ENCODE measurements around the gene CREB3L2. TPM values are rescaled to one million over a fixed set of nuclear protein-coding genes. Genes with fewer than 3 reads are reported as not detected.

The CREB3L2 gene
- total RNA-seq, 3 donors from 2014 or later (not counting 1 experiment from before 2014, with no cell fraction given) = 45.9 to 54.6 (median 52.5) TPM

DNA sequence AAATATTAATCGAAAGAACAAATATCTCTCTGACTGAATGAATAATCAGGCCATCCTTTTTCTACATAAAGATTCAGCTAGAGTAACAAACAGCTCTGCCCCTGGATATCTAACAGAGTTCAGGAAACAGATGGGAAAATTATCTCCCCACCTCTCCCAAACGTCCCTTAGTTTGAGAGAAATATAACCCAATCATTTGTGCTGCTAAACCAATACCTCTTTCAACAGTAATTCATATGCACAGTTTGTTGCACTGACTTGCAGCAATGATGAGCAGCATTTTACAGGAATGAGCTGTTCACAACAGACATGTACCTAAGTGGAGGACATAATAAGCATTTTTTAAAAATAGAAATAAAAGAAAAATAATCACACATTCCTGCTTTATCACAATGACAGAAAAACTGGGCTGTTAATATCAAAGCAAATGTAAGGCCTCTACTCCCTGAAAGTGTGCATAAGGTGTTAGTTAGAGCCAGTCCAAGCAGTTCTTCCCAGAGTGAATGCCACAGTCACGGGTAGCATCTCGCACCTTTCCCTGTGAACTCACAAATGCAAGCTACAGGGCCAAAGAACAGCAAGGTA, 2.3 kb downstream of the CREB3L2 start:
- no peaks in the 10 kb centered on the region for H3K27me3 Mint-ChIP-seq (ENCODE audit: low read depth in 2 of 2)
- Histone ChIP-seq H3K27me3 (ENCODE audit: control insufficient read depth, insufficient read depth, low read length) (no peaks in the 10 kb centered on the region), H3K4me1 (ENCODE audit: control insufficient read depth, insufficient read depth, low read length) (peaks cover 15% of the 10 kb centered on the region), H3K4me3 (ENCODE audit: low read length) (no peak overlapping the region), H3K27ac (ENCODE audit: low read length) (no peak overlapping the region), H3K9me3 (ENCODE audit: control insufficient read depth, insufficient read depth, low read length) (no peaks in the 10 kb centered on the region), H3K36me3 (ENCODE audit: control insufficient read depth, insufficient read depth, low read length) (no peaks in the 10 kb centered on the region)
- no peaks in the 10 kb centered on the region for H3K9me3 Mint-ChIP-seq
- H3K27ac Mint-ChIP-seq = peak overlapping the region; percentile 94 to 96
- 56% methylated on average over 4 of the region's 4 CpGs for WGBS (ENCODE audit: insufficient coverage)
- intact Hi-C loops (cut with micrococcal nuclease) = no loop called here
- ATAC-seq (no peak), DNase-seq (no peak)
- no peaks in the 10 kb centered on the region for H3K36me3 Mint-ChIP-seq
- TF ChIP-seq, protein P1, sequence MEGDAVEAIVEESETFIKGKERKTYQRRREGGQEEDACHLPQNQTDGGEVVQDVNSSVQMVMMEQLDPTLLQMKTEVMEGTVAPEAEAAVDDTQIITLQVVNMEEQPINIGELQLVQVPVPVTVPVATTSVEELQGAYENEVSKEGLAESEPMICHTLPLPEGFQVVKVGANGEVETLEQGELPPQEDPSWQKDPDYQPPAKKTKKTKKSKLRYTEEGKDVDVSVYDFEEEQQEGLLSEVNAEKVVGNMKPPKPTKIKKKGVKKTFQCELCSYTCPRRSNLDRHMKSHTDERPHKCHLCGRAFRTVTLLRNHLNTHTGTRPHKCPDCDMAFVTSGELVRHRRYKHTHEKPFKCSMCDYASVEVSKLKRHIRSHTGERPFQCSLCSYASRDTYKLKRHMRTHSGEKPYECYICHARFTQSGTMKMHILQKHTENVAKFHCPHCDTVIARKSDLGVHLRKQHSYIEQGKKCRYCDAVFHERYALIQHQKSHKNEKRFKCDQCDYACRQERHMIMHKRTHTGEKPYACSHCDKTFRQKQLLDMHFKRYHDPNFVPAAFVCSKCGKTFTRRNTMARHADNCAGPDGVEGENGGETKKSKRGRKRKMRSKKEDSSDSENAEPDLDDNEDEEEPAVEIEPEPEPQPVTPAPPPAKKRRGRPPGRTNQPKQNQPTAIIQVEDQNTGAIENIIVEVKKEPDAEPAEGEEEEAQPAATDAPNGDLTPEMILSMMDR (IDR thresholded peaks at IDR 0.05) = no peak
- peak overlapping the region; percentile 99 for H3K4me3 Mint-ChIP-seq
- H3K4me1 Mint-ChIP-seq = peaks cover 55 to 57% of the 10 kb centered on the region in 2 donors

DNA sequence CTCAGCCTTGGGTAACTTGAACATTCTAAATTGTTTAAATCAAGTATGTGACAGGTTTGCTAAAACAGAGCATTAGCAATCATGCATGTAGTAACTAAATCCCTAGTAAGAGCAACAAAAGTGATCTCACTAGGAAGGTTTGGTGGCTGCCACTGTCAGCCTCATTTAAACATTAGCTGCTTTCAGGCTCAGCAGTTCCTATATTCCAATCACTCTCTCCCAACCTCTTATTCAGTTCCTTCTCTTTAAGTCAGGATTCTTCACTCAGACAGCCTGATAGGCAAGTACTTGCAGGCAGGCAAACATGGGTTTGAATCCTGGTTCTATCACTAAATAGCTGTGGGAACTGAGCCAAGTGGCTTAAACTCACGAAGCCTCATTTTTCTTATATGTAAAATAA, 3.6 kb downstream of the CREB3L2 start:
- Mint-ChIP-seq H3K9me3 (no peaks in the 10 kb centered on the region), H3K36me3 (no peaks in the 10 kb centered on the region), H3K4me1 (peaks cover 63 to 66% of the 10 kb centered on the region in 2 donors), H3K4me3 (no peak overlapping the region), H3K27me3 (ENCODE audit: low read depth in 2 of 2) (no peaks in the 10 kb centered on the region), H3K27ac (no peak overlapping the region)
- no peak for DNase-seq
- intact Hi-C loops (cut with micrococcal nuclease) = no loop called here
- Histone ChIP-seq H3K4me1 (ENCODE audit: control insufficient read depth, insufficient read depth, low read length) (peaks cover 15% of the 10 kb centered on the region), H3K36me3 (ENCODE audit: control insufficient read depth, insufficient read depth, low read length) (no peaks in the 10 kb centered on the region), H3K4me3 (ENCODE audit: low read length) (no peak overlapping the region), H3K27ac (ENCODE audit: low read length) (no peak overlapping the region), H3K9me3 (ENCODE audit: control insufficient read depth, insufficient read depth, low read length) (no peaks in the 10 kb centered on the region), H3K27me3 (ENCODE audit: control insufficient read depth, insufficient read depth, low read length) (no peaks in the 10 kb centered on the region)
- ATAC-seq = no peak
- WGBS (ENCODE audit: insufficient coverage) = 100% methylated on average over 1 of the region's 1 CpG
- TF ChIP-seq, protein P1 (IDR thresholded peaks at IDR 0.05) = no peak

DNA sequence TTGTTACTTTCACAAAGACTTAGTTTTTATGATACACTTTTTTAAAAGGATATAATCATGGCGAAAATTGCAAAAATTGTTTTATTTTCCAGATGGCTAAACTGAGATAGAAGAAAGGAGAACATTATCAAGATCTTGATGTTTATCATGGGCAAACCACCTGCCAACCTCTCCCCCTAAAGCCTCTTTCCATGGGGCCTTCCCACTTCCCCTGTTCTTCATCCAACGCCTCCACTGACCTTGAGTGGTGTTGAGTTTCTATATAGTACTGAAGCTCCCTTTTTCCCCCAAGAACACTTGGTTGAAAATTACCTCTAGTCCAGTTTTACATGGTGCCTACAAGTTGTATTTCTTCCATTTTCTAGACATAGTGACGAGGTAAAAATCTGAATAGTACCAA, 5.0 kb downstream of the CREB3L2 start:
- H3K27me3 Mint-ChIP-seq (ENCODE audit: low read depth in 2 of 2) = no peaks in the 10 kb centered on the region
- H3K4me1 Mint-ChIP-seq = peaks cover 67 to 71% of the 10 kb centered on the region in 2 donors
- no peak overlapping the region for H3K4me3 ChIP-seq (ENCODE audit: low read length)
- no peaks in the 10 kb centered on the region for H3K36me3 ChIP-seq (ENCODE audit: control insufficient read depth, insufficient read depth, low read length)
- DNase-seq = no peak
- H3K36me3 Mint-ChIP-seq = no peaks in the 10 kb centered on the region
- H3K4me1 ChIP-seq (ENCODE audit: control insufficient read depth, insufficient read depth, low read length) = peaks cover 20% of the 10 kb centered on the region
- H3K9me3 Mint-ChIP-seq = no peaks in the 10 kb centered on the region
- TF ChIP-seq, protein P1 (IDR thresholded peaks at IDR 0.05) = no peak
- H3K27me3 ChIP-seq (ENCODE audit: control insufficient read depth, insufficient read depth, low read length) = no peaks in the 10 kb centered on the region
- no peak for ATAC-seq
- no peak overlapping the region for H3K27ac ChIP-seq (ENCODE audit: low read length)
- no CpG with 5 or more reads among the region's 3 CpGs for WGBS (ENCODE audit: insufficient coverage)
- no peak overlapping the region for H3K4me3 Mint-ChIP-seq
- H3K27ac Mint-ChIP-seq = peak overlapping the region; percentile 33 to 35
- intact Hi-C loops (cut with micrococcal nuclease) = no loop called here
- no peaks in the 10 kb centered on the region for H3K9me3 ChIP-seq (ENCODE audit: control insufficient read depth, insufficient read depth, low read length)

GRCh38 chr7:137996386-137996851, 5.5 kb downstream of the CREB3L2 start:
- WGBS (ENCODE audit: insufficient coverage) = 7% methylated on average over 6 of the region's 6 CpGs
- Mint-ChIP-seq H3K36me3 (no peaks in the 10 kb centered on the region), H3K27ac (peak overlapping the region; percentile 33 to 35), H3K9me3 (no peaks in the 10 kb centered on the region), H3K27me3 (ENCODE audit: low read depth in 2 of 2) (no peaks in the 10 kb centered on the region), H3K4me1 (peaks cover 67 to 68% of the 10 kb centered on the region in 2 donors), H3K4me3 (no peak overlapping the region)
- H3K9me3 ChIP-seq (ENCODE audit: control insufficient read depth, insufficient read depth, low read length) = no peaks in the 10 kb centered on the region
- no peak overlapping the region for H3K27ac ChIP-seq (ENCODE audit: low read length)
- intact Hi-C loops (cut with micrococcal nuclease) = no loop called here
- peaks cover 20% of the 10 kb centered on the region for H3K4me1 ChIP-seq (ENCODE audit: control insufficient read depth, insufficient read depth, low read length)
- TF ChIP-seq, protein P1 (IDR thresholded peaks at IDR 0.05) = no peak
- DNase-seq (no peak), ATAC-seq (no peak)
- no peaks in the 10 kb centered on the region for H3K36me3 ChIP-seq (ENCODE audit: control insufficient read depth, insufficient read depth, low read length)
- H3K27me3 ChIP-seq (ENCODE audit: control insufficient read depth, insufficient read depth, low read length) = no peaks in the 10 kb centered on the region
- no peak overlapping the region for H3K4me3 ChIP-seq (ENCODE audit: low read length)

Measured in natural killer cell (primary cell).